Right lobe of liver (tissue), 4 donors: ENCODE data around the gene TP53RK.

Experiments
- POLR2A ChIP-seq: fragments of 450-650 bp; IDR thresholded peaks from one replicate; pipeline ENCODE4 v1.6.1; 2017; ENCODE audit warnings: antibody characterized with exemption, mild to moderate bottlenecking
- TF ChIP-seq, protein P1 (sequence below), 4 donors: fragments of 200-600 bp in 3 of 4; fragments of 450-650 bp in 1 of 4; IDR thresholded peaks; one replicate each; pipeline versions ENCODE4 v1.5.1 to v1.8.0; 2016 to 2022; ENCODE audit warnings: antibody characterized with exemption in 4 of 4, mild to moderate bottlenecking in 2 of 4
- donor health status: DM: no; HTN: no; CAD: no.
- donor health status: DM: no; HTN: no; CAD: no.
- donor health status: DM: no; HTN: yes; CAD: no.

GRCh38 chr20:46637020-46637419 lies 52.2 kb downstream of the TP53RK start:
- TF ChIP-seq POLR2A = no peak
- TF ChIP-seq, protein P1, sequence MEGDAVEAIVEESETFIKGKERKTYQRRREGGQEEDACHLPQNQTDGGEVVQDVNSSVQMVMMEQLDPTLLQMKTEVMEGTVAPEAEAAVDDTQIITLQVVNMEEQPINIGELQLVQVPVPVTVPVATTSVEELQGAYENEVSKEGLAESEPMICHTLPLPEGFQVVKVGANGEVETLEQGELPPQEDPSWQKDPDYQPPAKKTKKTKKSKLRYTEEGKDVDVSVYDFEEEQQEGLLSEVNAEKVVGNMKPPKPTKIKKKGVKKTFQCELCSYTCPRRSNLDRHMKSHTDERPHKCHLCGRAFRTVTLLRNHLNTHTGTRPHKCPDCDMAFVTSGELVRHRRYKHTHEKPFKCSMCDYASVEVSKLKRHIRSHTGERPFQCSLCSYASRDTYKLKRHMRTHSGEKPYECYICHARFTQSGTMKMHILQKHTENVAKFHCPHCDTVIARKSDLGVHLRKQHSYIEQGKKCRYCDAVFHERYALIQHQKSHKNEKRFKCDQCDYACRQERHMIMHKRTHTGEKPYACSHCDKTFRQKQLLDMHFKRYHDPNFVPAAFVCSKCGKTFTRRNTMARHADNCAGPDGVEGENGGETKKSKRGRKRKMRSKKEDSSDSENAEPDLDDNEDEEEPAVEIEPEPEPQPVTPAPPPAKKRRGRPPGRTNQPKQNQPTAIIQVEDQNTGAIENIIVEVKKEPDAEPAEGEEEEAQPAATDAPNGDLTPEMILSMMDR (IDR thresholded peaks at IDR 0.05) = no peak
